ENCODE measurements around the gene NPRL2. TPM values are rescaled to one million over a fixed set of nuclear protein-coding genes. Genes with fewer than 3 reads are reported as not detected.

NPRL2 gene
- total and polyA plus RNA-seq, 2 of the 13 experiments (the other 11 are each of a cell fraction or from before 2014, with no cell fraction given) = 30.6 to 51.4 TPM

- Histone ChIP-seq H3K27ac (ENCODE audit: extremely low read length, insufficient read depth, low read length) (peak overlapping the region; percentile 67), H3K79me2 (ENCODE audit: insufficient read depth, low read length) (peaks cover 16% of the 10 kb centered on the region), H3K4me1 (ENCODE audit: insufficient read depth, low read length) (peaks cover 57% of the 10 kb centered on the region), H3K36me3 (replicated peaks in 1 of 2; ENCODE audit: control insufficient read depth in 1 of 2, insufficient read depth in 2 of 2, low read length in 2 of 2) (peaks cover 17 to 38% of the 10 kb centered on the region in 2 experiments), H2AFZ (ENCODE audit: low read length) (no peak overlapping the region), H3K4me3 (replicated peaks in 1 of 3; ENCODE audit: insufficient read depth in 1 of 3, low read depth in 2 of 3, low read length in 3 of 3) (peak overlapping the region; percentile 79 to 95 (median 92)), H3K4me2 (ENCODE audit: low read depth, low read length) (peak overlapping the region; percentile 84), H3K27me3 (ENCODE audit: control insufficient read depth in 1 of 2, insufficient read depth in 2 of 2, low read length in 2 of 2) (no peaks in the 10 kb centered on the region), H4K20me1 (ENCODE audit: insufficient read depth, low read length) (no peaks in the 10 kb centered on the region), H3K9ac (ENCODE audit: insufficient read depth, low read depth, low read length) (peak overlapping the region; percentile 96), H3K9me3 (ENCODE audit: low read length) (no peaks in the 10 kb centered on the region)
- in situ Hi-C loops (cut with HindIII; ENCODE audit: extremely low pct_ligation_motif_present, low pct_unique_long_range_greater_than_20kb) = no loop called here
- CTCF ChIA-PET (ENCODE audit: low intra/inter-chr PET ratio, low total read pairs) = no interaction called here
- no peak for DNase-seq (ENCODE audit: low spot score)
- no TSS peak for BruUV-seq (replicated peaks)
- intact Hi-C loops (cut with micrococcal nuclease; ENCODE audit: unreplicated experiment) = no loop called here
- POLR2A ChIA-PET = interaction anchor here (1.3 to 3.5 kb wide), 11 partner anchors 10 to 125 kb away, joined by 3 to 66 read pairs (median 10); partner anchors contain the start of genes HYAL1, HYAL3, IFRD2 and NAA80
- TF ChIP-seq ZNF749 (CRISPR knock-in tag; IDR thresholded peaks at IDR 0.05; ENCODE audit: borderline replicate concordance) (no peak), ATF7 (IDR thresholded peaks at IDR 0.05) (no peak), ATF7 (CRISPR knock-in tag; IDR thresholded peaks at IDR 0.05) (no peak), HDAC1 (CRISPR knock-in tag; IDR thresholded peaks at IDR 0.05) (no peak), ISL2 (CRISPR knock-in tag; IDR thresholded peaks at IDR 0.05) (no peak), ZNF121 (CRISPR knock-in tag; IDR thresholded peaks at IDR 0.05) (no peak), HIC2 (CRISPR knock-in tag; IDR thresholded peaks at IDR 0.05; ENCODE audit: low read depth) (no peak), ZNF615 (CRISPR knock-in tag; IDR thresholded peaks at IDR 0.05; ENCODE audit: borderline replicate concordance) (no peak), POGK (CRISPR knock-in tag; conservative IDR thresholded peaks at IDR 0.05) (no peak), FOXP1 (IDR thresholded peaks at IDR 0.05) (no peak), FOXP1 (CRISPR knock-in tag; IDR thresholded peaks at IDR 0.05) (no peak), ATF1 (CRISPR knock-in tag; IDR thresholded peaks at IDR 0.05) (no peak), ZNF512 (CRISPR knock-in tag; IDR thresholded peaks at IDR 0.05) (no peak), U2AF1 (optimal IDR thresholded peaks at IDR 0.05; ENCODE audit: low read depth, low read length) (no peak)
- WGBS (ENCODE audit: low lambda C conversion rate) = no CpG with 5 or more reads among the region's 4 CpGs
- no peak for ATAC-seq
- no peak for FAIRE-seq
These were observed 23.4 kb downstream of the NPRL2 start for GRCh38 chr3:50327129-50327528.

Measured in HepG2 (cell line).